Psoas muscle (tissue), 8 donors: ENCODE results near the gene TLCD3B. TPM values are rescaled to one million over a fixed set of nuclear protein-coding genes. Genes with fewer than 3 reads are reported as not detected.
"Not testable (repeated sequence)": the region's sequence is repeated elsewhere in the genome, so short reads cannot be mapped to it uniquely, and the experiment has no call there.

Experiments used
- ATAC-seq, 4 donors: fragments of 200-7000 bp; cut with Tn5 transposase; one replicate each; pipeline ENCODE4 v1.9.1; 2020; ENCODE audit warnings: moderate library complexity in 3 of 4, mild to moderate bottlenecking in 2 of 4
- DNase-seq, 2 donors: peaks; one replicate each; pipeline ENCODE4 v3.0.0-alpha.2; 2020
- H3K27ac ChIP-seq: fragments of 200-600 bp; one replicate; pipeline ENCODE4 v1.8.0; 2022
- H3K27me3 ChIP-seq, 3 donors: fragments of 200-600 bp in 1 of 3; one replicate each; pipeline versions ENCODE4 v1.6.1 to v1.8.0; 2013 to 2022; ENCODE audit warnings: low read length in 2 of 3, mild to moderate bottlenecking in 2 of 3, moderate library complexity in 1 of 3; ENCODE audit not compliant: insufficient read depth in 3 of 3
- H3K36me3 ChIP-seq, 2 donors: fragments of 200-600 bp in 1 of 2; one replicate each; pipeline versions ENCODE4 v1.6.1 to v1.8.0; 2013 to 2022; ENCODE audit warnings: low read depth in 1 of 2, mild to moderate bottlenecking in 1 of 2, moderate library complexity in 1 of 2; ENCODE audit not compliant: insufficient read depth in 1 of 2
- H3K4me1 ChIP-seq: fragments of 200-600 bp; one replicate; pipeline ENCODE4 v1.8.0; 2022
- H3K4me3 ChIP-seq: fragments of 200-600 bp; one replicate; pipeline ENCODE4 v1.8.0; 2022; ENCODE audit warnings: mild to moderate bottlenecking
- H3K9me3 ChIP-seq: fragments of 200-600 bp; one replicate; pipeline ENCODE4 v1.8.0; 2022
- CTCF ChIP-seq: fragments of 200-600 bp; IDR thresholded peaks from one replicate; pipeline ENCODE4 v1.8.0; 2022; ENCODE audit warnings: antibody characterized with exemption
- WGBS, 3 donors: extraction: QIAGEN DNeasy Blood & Tissue Kit; methylation state at CpG; one replicate each; pipeline versions ENCODE4 v1.1.6 to v1.1.7; 2013; 5-methylcytosine and 5-hydroxymethylcytosine counted together
- intact Hi-C, 2 donors: fragments of 100-400 bp; cut with DNase I; formaldehyde crosslinking; loops; one replicate each; pipeline versions ENCODE4 v1.11.0 to v1.14.2; 2022
- polyA plus RNA-seq, 3 donors: library from polyadenylated mRNA; stranded (reverse); fragments of 200-250 nt; gene quantifications; one replicate each; pipeline ENCODE4 v1.2.3, GENCODE V29; 2013
- total RNA-seq, 4 donors: library from RNA; stranded (reverse); fragmentation: NEBNext Ultra II Directional in 2 of 4; extraction: Animal tissue kit (Norgen Biotek cat#: 25700) in 2 of 4; gene quantifications; one replicate each; pipeline versions ENCODE4 v1.2.1 to v1.2.4, GENCODE V29; 2021 to 2023
- donor health status: healthy with polysubstance abuse.
- donor health status: DM: no; HTN: no; CAD: no; lungs with moderate emphysema.
- donor health status: Bipolar disorder and iron deficiency.
- donor health status: healthy.
- donor health status: DM: yes; HTN: yes; CAD: no.
- donor health status: DM: no; HTN: no; CAD: no.
- donor health status: DM: no; HTN: no; CAD: no.
- donor health status: DM: yes; HTN: yes; CAD: no.

The TLCD3B gene
- total and polyA plus RNA-seq, 7 donors = 0.13 to 1.9 (median 0.22) TPM

DNA sequence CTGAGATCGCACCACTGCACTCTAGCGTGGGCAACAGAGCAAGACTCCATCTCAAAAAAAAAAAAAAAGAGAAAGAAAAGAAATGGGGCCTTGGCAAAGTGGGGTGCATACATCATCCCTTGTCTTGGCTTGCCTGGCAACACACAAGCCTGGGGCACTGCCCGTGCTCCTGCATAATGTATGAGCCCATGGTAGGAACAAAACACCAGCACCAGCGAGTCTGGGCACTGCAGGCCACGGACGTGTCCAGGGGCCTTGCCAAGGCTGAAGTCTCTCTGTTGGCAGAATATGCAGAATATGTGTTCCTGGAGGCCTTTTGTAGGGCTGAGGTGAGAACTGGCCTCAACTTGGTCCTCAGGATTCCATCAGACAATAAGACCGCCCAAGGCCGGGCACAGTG, 18.8 kb upstream of the TLCD3B start:
- no peaks in the 10 kb centered on the region for H3K36me3 ChIP-seq
- H3K4me1 ChIP-seq = peaks cover 7% of the 10 kb centered on the region
- no peak overlapping the region for H3K4me3 ChIP-seq
- H3K27ac ChIP-seq = no peak overlapping the region
- no peaks in the 10 kb centered on the region for H3K27me3 ChIP-seq
- no peak for TF ChIP-seq CTCF
- intact Hi-C loops = no loop called here
- ATAC-seq = no peak
- 88 to 93% (median 89%) methylated on average over 8 of the region's 8 CpGs for WGBS, 3 donors
- DNase-seq = no peak
- H3K9me3 ChIP-seq = no peaks in the 10 kb centered on the region

DNA sequence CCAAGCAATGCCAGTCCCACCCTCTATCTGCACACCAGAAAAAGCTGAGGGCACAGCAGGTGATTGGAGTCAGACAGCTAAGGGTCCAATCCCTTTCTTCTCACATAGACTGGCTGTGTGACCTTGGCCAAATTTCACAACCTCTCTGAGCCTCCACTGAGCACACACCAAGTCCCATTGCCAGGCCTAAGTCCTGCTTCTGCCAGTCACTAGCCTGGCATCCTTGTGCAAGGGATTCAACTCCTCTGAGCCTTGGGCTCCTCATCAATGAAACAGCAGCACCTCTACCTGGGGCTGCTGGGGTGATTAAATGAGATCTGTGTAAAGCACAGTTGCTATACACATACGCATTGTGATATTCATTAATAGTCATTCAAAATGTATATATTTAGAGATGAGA, 15.5 kb upstream of the TLCD3B start:
- no peak overlapping the region for H3K4me3 ChIP-seq

DNA sequence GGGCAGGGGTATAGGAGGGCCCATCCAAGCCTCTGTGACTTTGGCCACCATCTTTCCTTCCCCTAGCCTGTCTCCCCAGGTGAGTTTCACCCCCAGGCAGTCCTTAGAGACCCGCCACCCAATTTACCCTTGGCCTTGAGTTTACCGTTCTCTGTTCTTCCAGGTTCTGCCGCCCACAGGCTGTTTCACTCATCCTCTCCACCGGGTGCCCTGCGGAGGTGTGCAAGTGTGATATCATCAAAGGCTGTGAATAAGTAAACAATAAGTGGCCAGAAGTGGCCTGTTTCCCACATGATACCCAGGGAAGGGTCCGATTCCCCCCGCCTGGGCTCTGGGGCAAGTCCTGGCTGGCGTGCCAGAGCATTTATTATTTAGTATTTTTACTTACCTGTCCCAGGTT, 15.1 kb upstream of the TLCD3B start:
- intact Hi-C loops = no loop called here

More for the DNA sequence above, 15.5 kb upstream of the TLCD3B start:
- TF ChIP-seq CTCF = no peak
- Histone ChIP-seq H3K27me3 (no peaks in the 10 kb centered on the region), H3K27ac (no peak overlapping the region), H3K36me3 (no peaks in the 10 kb centered on the region), H3K4me1 (no peaks in the 10 kb centered on the region), H3K9me3 (no peaks in the 10 kb centered on the region)
- 82 to 96% (median 88%) methylated on average over 1 of the region's 1 CpG for WGBS, 3 donors
- ATAC-seq (no peak), DNase-seq (no peak)
- intact Hi-C loops = no loop called here

DNA sequence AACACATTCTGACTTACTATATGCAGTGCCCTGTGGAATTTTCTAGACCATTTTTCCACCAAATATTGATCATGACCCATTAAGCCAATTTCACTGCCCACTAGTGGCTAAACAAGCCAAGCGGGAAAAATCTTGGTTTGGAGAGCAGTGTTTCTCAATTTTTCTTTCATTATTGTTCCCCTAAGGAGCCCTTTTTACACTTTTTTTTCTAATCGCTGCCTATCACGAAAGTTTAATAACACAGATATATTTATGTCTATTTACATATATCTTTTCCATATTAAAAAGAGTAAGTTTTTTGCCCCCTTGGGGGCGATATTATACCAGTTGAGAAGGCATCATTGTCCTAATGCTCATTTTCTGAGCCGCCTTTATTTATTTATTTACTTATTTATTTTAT, 10.8 kb upstream of the TLCD3B start:
- Histone ChIP-seq H3K27me3 (no peaks in the 10 kb centered on the region), H3K36me3 (no peaks in the 10 kb centered on the region), H3K27ac (no peak overlapping the region), H3K9me3 (no peaks in the 10 kb centered on the region), H3K4me3 (no peak overlapping the region), H3K4me1 (no peaks in the 10 kb centered on the region)
- peak; percentile 59 for TF ChIP-seq CTCF
- WGBS, 3 donors = 23 to 33% (median 28%) methylated on average over 5 of the region's 5 CpGs
- no peak for DNase-seq
- intact Hi-C loops = loop anchor here in 1 of 2 donors (5.0 kb wide), 2 partner anchors 50 to 140 kb away; partner anchors contain the start of genes CORO1A and TBX6
- peak in 2 of 4 donors; percentile 45 to 75 for ATAC-seq

More for the DNA sequence above, 15.1 kb upstream of the TLCD3B start:
- ATAC-seq (no peak), DNase-seq (no peak)
- Histone ChIP-seq H3K9me3 (no peaks in the 10 kb centered on the region), H3K36me3 (no peaks in the 10 kb centered on the region), H3K27me3 (no peaks in the 10 kb centered on the region), H3K27ac (no peak overlapping the region), H3K4me3 (no peak overlapping the region), H3K4me1 (no peaks in the 10 kb centered on the region)
- TF ChIP-seq CTCF = no peak
- WGBS, 3 donors = 83 to 85% (median 84%) methylated on average over 7 to 8 of the region's 8 CpGs

DNA sequence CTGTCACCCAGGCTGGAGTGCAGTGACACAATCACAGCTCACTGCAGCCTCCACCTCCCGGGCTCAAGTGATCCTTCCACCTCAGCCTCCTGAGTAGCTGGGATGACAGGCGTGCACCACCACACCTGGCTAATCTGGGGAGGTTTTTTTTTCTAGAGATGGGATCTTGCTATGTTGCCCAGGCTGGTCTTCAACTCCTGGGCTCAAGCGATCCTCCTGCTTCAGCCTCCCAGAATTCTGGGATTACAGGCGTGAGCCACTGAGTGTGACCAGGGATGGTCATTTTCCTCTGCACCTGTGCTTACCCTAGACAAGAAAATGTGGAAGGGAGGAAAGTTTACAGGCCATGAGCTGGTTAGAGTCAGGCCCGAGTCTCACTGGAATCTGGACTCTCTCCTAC, 9.6 kb upstream of the TLCD3B start:
- not testable (repeated sequence) for ATAC-seq, DNase-seq, H3K9me3 ChIP-seq, H3K27me3 ChIP-seq, H3K36me3 ChIP-seq, H3K4me1 ChIP-seq, H3K27ac ChIP-seq, H3K4me3 ChIP-seq
- intact Hi-C loops = loop anchor here in 1 of 2 donors (5.0 kb wide), 2 partner anchors 52 to 142 kb away; partner anchors contain the start of genes CORO1A and TBX6
- WGBS, 3 donors = 84 to 87% (median 85%) methylated on average over 5 of the region's 5 CpGs
